ENCODE data around the gene RNF115. TPM values are rescaled to one million over a fixed set of nuclear protein-coding genes. Genes with fewer than 3 reads are reported as not detected.

The RNF115 gene
- total RNA-seq, 1 experiment from 2014 or later, result 11.0 TPM

- Histone ChIP-seq H3K27me3 (ENCODE audit: insufficient read depth, low read length) (no peaks in the 10 kb centered on the region), H3K27ac (ENCODE audit: insufficient read length, low read depth, low read length) (no peak overlapping the region), H3K4ac (ENCODE audit: low read depth, low read length) (no peak overlapping the region), H3K4me2 (ENCODE audit: insufficient read depth, insufficient read length, low read length) (no peak overlapping the region), H3K79me2 (ENCODE audit: insufficient read depth, low read length) (no peaks in the 10 kb centered on the region), H3K18ac (ENCODE audit: insufficient read length, low read depth, low read length) (no peak overlapping the region), H3K79me1 (ENCODE audit: insufficient read depth, low read depth, low read length, poor library complexity, severe bottlenecking) (no peaks in the 10 kb centered on the region), H2BK20ac (ENCODE audit: low read depth, low read length, poor library complexity, severe bottlenecking) (no peak overlapping the region), H3K4me1 (ENCODE audit: insufficient read depth, low read length) (no peaks in the 10 kb centered on the region), H3T11ph (ENCODE audit: low read length) (no peak overlapping the region), H4K91ac (ENCODE audit: insufficient read length, low read depth, low read length) (no peak overlapping the region), H3K9me3 (ENCODE audit: control insufficient read depth, low read depth, low read length) (no peaks in the 10 kb centered on the region), H3K14ac (ENCODE audit: insufficient read depth, low read length) (no peak overlapping the region), H2AK5ac (ENCODE audit: insufficient read length, low read length) (no peak overlapping the region), H2AFZ (ENCODE audit: low read length) (no peak overlapping the region), H4K8ac (replicated peaks; ENCODE audit: insufficient read length, low read depth, low read length) (no peak overlapping the region), H2BK12ac (ENCODE audit: insufficient read length, low read depth, low read length) (no peak overlapping the region), H4K5ac (ENCODE audit: insufficient read length, low read depth, low read length) (no peak overlapping the region), H3K23me2 (ENCODE audit: insufficient read length, low read depth, low read length, poor library complexity, severe bottlenecking) (no peaks in the 10 kb centered on the region), H4K20me1 (ENCODE audit: control insufficient read depth, insufficient read depth, insufficient read length) (no peaks in the 10 kb centered on the region), H3K23ac (ENCODE audit: insufficient read length, low read depth, low read length) (no peak overlapping the region), H2BK120ac (ENCODE audit: low read depth, low read length, poor library complexity, severe bottlenecking) (no peak overlapping the region), H3K56ac (ENCODE audit: insufficient read length, low read depth, low read length) (no peak overlapping the region), H2BK15ac (ENCODE audit: low read depth, low read length) (no peak overlapping the region), H2BK5ac (ENCODE audit: insufficient read length, low read length) (no peak overlapping the region), H3K9ac (ENCODE audit: extremely low read depth, insufficient read length, low read length) (no peak overlapping the region)
- H3K36me3 Mint-ChIP-seq (ENCODE audit: insufficient read depth in 1 of 3, low read depth in 3 of 3), result no peaks in the 10 kb centered on the region
- no CpG with 5 or more reads among the region's 5 CpGs for WGBS (ENCODE audit: extremely low coverage, insufficient read length, low lambda C conversion rate)
- DNase-seq, result no peak
- H3K9me3 Mint-ChIP-seq, result no peaks in the 10 kb centered on the region
- 0 out of 7 replicates have a peak overlapping the region, but pooled peaks of 1 of the 3 experiments have one; percentile 6 for H3K27ac Mint-ChIP-seq
- no peak for TF ChIP-seq CTCF (conservative IDR thresholded peaks at IDR 0.05)
- no peak overlapping the region for H3K4me3 Mint-ChIP-seq
- H3K27me3 Mint-ChIP-seq (ENCODE audit: low read depth), result peaks cover 9% of the 10 kb centered on the region
- H3K4me1 Mint-ChIP-seq, result no peaks in the 10 kb centered on the region; a peak in 1 of 4 replicates
Measured at GRCh38 chr1:145695821-145696629, 127.9 kb downstream of the RNF115 start.
